Mucosa of descending colon (tissue), 3 donors: ENCODE measurements around the gene PFDN4. TPM values are rescaled to one million over a fixed set of nuclear protein-coding genes. Genes with fewer than 3 reads are reported as not detected.
A peak's percentile ranks its signal among the peaks of the same experiment; 100 is the strongest.

Source experiments
- ATAC-seq: fragments of 200-7000 bp; cut with Tn5 transposase; one replicate; pipeline ENCODE4 v1.9.1; 2020; ENCODE audit warnings: mild to moderate bottlenecking, moderate library complexity
- DNase-seq, 3 donors: peaks; one replicate each; pipeline ENCODE4 v3.0.0-alpha.2; 2020
- H3K36me3 ChIP-seq: fragments of 200-600 bp; one replicate; pipeline ENCODE4 v1.8.0; 2021; ENCODE audit warnings: low read depth, mild to moderate bottlenecking
- H3K4me1 ChIP-seq: fragments of 200-600 bp; one replicate; pipeline ENCODE4 v1.8.0; 2021; ENCODE audit warnings: low read depth, mild to moderate bottlenecking
- H3K4me3 ChIP-seq: fragments of 200-600 bp; one replicate; pipeline ENCODE4 v1.8.0; 2021; ENCODE audit warnings: mild to moderate bottlenecking
- H3K9me3 ChIP-seq: fragments of 200-600 bp; one replicate; pipeline ENCODE4 v1.8.0; 2021; ENCODE audit warnings: mild to moderate bottlenecking
- CTCF ChIP-seq: fragments of 200-600 bp; IDR thresholded peaks from one replicate; pipeline ENCODE4 v1.8.0; 2022; ENCODE audit warnings: antibody characterized with exemption, mild to moderate bottlenecking
- intact Hi-C, 2 donors: fragments of 100-400 bp; cut with DNase I in 1 of 2; cut with micrococcal nuclease in 1 of 2; formaldehyde crosslinking; loops; one replicate each; pipeline versions ENCODE4 v1.11.0 to v1.11.1; 2022; cut with DNase I, micrococcal nuclease
- total RNA-seq, 3 donors: library from RNA; stranded (reverse); fragmentation: NEBNext Ultra II Directional in 2 of 3; extraction: Animal tissue kit (Norgen Biotek cat#: 25700) in 2 of 3; gene quantifications; one replicate each; pipeline versions ENCODE4 v1.2.1 to v1.2.4, GENCODE V29; 2021 to 2023
- donor health status: DM: no; HTN: no; CAD: no; lungs with moderate emphysema.
- donor health status: DM: no; HTN: no; CAD: no.
- donor health status: DM: no; HTN: yes; CAD: no.

Gene PFDN4
- total RNA-seq, 3 donors from 2014 or later, result 11.1 to 23.4 (median 22.0) TPM

GRCh38 chr20:54199721-54200176 lies 8.1 kb upstream of the PFDN4 start:
- Histone ChIP-seq H3K36me3 (no peaks in the 10 kb centered on the region), H3K9me3 (no peaks in the 10 kb centered on the region), H3K4me1 (peaks cover 15% of the 10 kb centered on the region), H3K4me3 (no peak overlapping the region)
- peak; percentile 81 for TF ChIP-seq CTCF
- DNase-seq (peak; percentile 70 to 91 (median 88)), ATAC-seq (peak; percentile 71)
- intact Hi-C loops, result loop anchor here (2.0 to 5.0 kb wide), 2 partner anchors 102 to 103 kb away; no protein-coding TSS in a partner anchor

- intact Hi-C loops, result no loop called here
- DNase-seq, result peak in 1 of 3 donors; percentile 64
- peak; percentile 47 for ATAC-seq
Observed at GRCh38 chr20:54200487-54201267, 7.2 kb upstream of the PFDN4 start.

DNA sequence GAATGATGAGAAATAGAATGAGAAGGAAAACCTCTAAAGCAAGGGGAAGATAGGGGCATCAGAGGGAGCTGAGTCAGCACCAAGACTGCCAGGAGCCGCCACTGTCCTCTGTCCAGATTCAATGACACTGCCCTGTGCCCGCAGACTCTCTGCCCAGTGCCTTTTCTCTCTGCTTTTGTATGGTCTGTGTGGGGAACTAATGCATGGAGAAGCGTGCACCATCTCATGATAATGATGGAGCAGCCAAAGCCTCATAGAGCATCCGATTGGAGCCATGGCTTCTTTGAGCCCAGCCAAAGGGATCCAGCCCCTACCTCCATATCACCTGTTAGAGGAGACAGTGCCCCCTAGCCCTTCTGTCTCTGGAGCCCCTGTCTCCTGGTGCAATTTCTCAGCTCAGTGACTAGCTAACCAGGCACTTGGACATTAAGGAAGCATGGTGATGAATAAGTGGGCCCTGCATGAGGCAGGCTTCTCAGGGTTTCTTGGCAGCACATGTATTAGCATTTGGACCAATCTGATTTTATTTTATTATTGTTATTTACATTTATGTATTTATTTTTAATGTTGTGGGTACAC lies 6.5 kb upstream of the PFDN4 start:
- Histone ChIP-seq H3K4me1 (peaks cover 15% of the 10 kb centered on the region), H3K4me3 (no peak overlapping the region), H3K9me3 (no peaks in the 10 kb centered on the region), H3K36me3 (no peaks in the 10 kb centered on the region)
- TF ChIP-seq CTCF, result no peak
- ATAC-seq (no peak), DNase-seq (no peak)
- intact Hi-C loops, result no loop called here

More at GRCh38 chr20:54200487-54201267, 7.2 kb upstream of the PFDN4 start:
- no peaks in the 10 kb centered on the region for H3K36me3 ChIP-seq
- H3K4me1 ChIP-seq, result peaks cover 15% of the 10 kb centered on the region
- H3K9me3 ChIP-seq, result no peaks in the 10 kb centered on the region
- H3K4me3 ChIP-seq, result no peak overlapping the region
- no peak for TF ChIP-seq CTCF

- H3K4me1 ChIP-seq, result peaks cover 15% of the 10 kb centered on the region
- intact Hi-C loops, result no loop called here
- H3K36me3 ChIP-seq, result no peaks in the 10 kb centered on the region
- DNase-seq, result no peak
- no peaks in the 10 kb centered on the region for H3K9me3 ChIP-seq
- no peak overlapping the region for H3K4me3 ChIP-seq
- peak; percentile 72 for ATAC-seq
- TF ChIP-seq CTCF, result no peak
Observed at GRCh38 chr20:54203281-54203680, 4.6 kb upstream of the PFDN4 start.

DNA sequence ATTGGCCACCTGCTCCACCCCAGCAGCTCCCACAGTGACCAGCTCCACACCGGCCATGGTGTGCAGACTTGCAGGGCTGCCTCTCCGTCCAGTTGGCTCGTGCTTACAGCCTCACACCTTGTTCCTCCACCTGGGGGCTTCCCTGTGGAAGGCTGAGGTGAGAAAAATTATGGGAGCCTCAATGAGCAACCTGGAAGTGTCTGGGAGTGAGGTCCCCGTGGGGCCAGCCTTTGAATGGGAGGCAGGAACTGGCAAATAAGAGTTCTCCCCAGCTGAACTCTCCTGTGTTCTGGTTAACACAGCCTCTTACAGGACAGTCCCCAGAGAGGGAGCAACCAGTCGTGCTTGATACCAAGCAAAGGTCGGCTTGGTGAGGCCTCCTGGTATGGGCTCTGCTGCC lies 3.8 kb upstream of the PFDN4 start:
- DNase-seq, result peak in 1 of 3 donors; percentile 37
- Histone ChIP-seq H3K4me1 (peaks cover 21% of the 10 kb centered on the region), H3K4me3 (no peak overlapping the region), H3K9me3 (no peaks in the 10 kb centered on the region), H3K36me3 (no peaks in the 10 kb centered on the region)
- ATAC-seq, result no peak
- intact Hi-C loops, result no loop called here
- TF ChIP-seq CTCF, result no peak
